NCI-H82 (cell line): ENCODE data around the gene FGF5.
"Not testable (repeated sequence)": the region's sequence is repeated elsewhere in the genome, so short reads cannot be mapped to it uniquely, and the experiment has no call there.

ENCODE experiments used
- DNase-seq: peaks from one replicate; lab custom pipeline; 2025; lab: John Stamatoyannopoulos, UW

The FGF5 gene

DNA sequence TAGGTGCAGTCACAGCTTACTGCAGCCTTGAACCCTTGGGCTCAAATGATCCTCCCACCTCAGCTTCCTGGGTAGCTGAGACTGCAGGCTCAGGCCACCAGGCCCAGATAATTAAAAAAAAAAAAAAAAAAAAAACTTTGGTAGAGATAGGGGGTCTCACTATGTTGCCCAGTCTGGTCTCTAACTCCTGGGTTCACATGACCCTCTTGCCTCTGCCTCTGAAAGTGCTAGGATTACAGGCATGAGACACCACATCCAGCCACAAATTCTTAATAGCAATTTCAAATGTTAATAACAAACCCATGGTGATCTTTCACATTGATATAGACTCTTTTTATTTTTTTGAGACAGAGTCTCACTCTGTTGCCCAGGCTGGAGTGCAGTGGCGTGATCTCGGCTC, 12.3 kb upstream of the FGF5 start:
- no peak for DNase-seq

DNA sequence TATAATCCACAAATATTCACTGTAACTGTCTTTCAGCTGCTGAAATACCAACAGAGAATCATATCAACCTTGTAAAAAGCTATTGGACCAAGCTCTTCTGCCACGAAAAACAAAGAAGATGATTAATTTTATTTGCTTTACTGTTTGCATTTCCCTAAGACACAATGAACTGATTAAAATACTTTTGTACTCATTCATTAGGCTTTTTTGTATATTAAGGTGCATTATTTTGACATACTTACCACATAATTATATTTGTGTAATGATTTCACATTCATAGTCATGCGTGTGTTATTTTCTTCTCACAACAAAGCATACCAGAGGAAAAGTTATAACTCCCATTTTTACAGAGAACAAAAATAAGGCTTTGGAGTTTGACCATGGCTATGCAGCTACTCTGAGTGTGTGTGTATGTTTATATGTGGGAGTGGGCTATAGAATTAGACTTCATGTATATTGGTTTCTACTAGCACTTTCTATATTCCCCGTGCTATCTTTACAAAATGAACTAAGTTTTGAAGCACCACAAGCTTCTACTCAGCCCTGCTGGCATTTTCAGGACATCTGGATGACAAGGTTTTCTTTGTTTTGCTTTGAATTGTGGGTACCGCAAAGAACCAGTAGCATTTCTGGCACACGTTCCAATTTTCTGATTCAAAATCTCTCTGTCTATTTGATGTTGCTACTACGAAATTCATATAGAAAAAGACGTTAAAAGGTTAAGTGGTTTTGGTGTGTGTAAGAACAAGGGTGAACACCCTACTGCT, 11.0 kb upstream of the FGF5 start:
- no peak for DNase-seq

DNA sequence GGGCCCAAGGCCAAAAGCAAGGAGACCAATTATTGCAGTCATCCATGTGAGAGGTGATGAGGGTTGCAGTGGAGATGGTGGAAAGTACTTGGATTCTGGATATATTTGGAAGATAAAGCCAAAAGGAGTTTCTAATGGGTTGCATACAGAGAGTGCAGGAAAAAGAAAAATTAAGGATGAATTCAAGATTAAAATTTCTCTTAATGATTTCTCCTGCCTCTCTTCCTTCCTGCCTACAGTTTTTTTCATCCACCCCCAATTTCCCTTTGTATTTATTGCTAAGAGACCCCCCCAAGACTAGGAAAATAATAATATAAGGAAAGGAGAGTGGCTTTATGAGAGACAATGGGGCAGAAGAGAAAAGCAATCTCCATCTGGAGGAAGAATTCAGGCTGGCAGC, 8.6 kb upstream of the FGF5 start:
- no peak for DNase-seq

DNA sequence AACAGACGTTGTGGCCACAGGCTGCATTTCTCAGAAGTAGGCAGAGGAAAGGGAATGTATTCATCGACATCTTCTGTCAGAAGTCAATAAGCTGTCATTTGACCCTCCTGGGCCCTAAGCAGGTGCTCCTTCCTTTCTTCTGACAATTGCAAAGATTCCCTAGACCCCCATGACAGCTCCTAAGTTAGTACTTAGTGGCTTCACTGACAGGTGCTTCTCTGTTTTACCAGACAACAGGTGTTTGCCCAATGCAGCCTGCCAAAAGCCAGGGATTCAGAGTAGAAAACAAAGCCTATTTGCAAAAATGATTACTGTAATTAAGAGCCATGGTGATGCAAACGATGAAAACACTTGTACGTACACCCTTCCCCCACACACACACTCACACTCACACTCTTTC, 7.5 kb upstream of the FGF5 start:
- DNase-seq = peak; percentile 71

DNA sequence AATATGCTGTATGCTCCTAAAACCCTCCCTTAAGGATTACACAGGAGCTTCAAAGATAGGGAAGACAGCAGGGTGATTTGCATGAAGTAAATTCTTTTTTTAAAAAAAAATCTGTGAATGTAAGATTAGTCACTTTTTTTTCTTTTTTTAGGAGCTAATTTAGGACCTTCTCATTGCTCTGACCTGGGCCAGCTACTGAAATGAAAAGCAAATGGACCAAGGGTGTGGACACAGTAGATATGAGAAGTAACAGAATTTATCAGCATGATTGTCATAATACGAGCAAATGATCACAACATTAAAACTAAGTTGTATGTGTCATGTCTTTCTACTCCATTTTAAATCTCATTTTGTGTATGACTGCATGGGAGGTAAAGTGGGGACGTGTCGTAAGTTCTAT, 6.6 kb upstream of the FGF5 start:
- DNase-seq = no peak

DNA sequence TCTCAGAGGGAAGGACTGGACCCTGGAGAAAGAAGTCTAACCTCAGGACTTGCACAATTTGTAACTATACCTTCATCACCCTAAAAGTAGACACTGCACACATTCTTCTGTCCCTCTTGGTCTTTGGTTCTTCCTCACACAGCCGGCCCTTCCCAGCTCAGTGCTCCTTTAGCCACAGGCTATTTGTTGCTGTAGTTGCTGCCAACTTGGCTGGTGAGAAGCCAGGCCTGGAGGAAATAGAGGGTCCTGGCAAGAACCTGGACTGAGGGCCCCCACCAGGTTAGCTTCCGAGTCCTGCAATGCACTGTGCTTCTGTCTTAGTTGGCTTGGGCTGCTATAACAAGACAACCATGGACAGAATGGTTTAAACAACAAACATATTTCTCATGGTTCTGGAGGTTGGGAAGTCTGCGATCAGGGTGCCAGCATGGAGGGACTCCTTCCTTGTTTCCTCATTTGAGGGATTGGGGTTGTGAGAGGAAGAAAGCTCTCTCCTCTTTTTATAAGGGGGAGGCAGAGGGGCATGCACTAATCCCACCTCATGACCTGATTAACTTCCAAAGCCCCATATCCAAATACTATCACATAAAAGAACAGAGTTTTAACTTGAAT, 4.4 kb upstream of the FGF5 start:
- no peak for DNase-seq

DNA sequence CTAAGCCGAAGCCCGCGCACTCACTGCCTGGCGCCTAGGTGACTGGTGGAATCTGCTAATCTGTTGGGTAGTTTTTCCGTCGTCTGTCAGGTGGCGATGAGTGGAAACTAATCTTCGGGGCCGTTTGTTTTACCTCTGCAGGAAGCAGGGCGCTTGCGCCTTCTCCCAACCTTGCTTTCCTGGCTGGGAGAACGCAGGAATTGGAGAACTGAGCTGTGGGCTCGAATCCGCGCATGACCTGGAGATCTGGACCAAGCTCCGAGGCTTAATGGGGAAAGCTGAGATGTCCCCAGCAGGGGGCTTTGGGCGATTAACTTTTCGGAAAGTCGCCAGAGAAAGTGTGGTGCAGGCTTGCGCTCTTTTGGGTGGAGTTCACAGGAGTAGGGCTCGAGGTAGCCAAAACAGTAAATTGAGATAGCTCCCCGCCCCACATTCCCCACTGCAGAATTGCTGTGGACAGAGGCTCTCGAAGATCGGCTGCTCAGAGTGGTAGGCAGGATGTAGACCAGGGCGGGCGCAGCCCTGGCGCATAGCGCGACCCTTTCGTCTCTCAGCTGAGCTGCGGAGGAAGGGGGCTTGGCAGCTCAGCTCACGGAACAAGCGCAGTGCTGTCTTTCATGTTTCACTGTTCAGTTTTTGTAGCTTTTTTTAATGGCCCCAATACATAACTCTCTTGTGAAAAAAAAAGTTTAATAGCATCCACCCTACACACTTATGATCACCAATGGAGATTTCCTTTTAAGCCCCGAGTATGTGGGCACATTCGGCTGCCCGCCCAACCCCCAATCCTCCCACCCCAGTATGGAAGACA, 2.7 kb upstream of the FGF5 start:
- DNase-seq = no peak

DNA sequence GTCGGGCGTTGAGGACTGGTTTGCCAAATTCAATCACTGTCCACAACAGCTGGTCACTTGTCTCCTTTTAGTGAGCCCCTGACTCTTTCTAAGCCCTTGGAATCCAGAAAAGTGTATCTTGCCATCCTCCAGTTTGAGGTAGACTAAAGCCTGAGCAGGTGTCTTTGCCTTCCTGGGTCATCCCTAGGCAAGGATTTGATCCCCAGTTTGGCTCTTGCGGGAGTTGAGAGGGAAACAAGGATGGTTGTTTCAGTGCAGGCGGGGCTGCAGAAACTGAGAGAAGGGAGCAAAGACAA, 2.2 kb upstream of the FGF5 start:
- no peak for DNase-seq

DNA sequence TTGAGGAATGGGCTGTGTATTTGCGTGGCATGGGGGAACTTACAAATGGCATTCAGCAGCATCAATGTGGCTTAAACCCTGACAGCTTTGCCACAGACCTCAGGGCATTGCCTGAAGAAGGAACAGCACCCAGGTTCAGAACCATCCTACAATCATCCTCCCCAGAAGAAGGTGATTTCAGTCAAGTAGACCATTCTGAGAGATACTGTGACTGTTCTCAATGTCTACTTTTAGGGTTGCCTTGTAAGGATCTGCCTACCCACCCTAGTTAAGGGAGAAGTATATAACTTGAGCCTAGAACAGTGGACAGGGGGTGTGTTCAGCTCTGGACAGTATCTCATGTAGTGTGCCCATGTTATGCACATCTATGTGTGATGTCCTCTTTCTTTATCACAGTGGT, 1.6 kb upstream of the FGF5 start:
- no peak for DNase-seq

DNA sequence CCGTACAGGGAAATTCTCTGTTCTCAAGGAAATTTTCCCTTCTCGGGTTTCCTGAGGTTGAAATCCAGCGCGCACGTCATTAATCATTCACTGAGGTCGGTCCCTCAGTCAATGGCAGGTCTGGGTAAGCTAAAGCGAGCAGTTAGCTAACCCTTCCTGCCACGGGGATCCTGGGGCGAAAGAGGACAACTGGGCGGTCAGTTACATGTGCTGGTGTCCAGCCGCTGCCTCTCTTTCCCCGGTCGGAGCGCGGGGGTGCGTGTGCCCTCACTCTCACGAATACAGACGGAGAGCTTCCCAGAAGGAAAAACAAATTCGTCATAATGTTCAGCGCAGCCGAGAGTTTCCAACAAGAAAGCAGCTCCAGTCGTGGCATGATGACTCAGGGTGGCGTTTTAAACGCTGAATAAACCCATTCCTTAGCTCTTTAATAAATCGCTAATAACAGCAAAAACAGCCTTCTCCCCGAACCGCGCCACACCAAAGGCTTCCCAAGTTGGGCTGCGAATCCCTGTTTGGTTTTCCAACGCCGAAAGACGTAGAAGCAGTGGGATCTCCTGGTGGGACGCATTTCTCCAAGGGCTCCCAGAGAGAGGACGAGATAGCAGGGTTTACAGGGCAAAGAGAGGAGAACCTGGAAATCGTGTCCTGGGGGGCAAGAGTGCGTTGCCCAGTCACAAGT, 752 bp upstream of the FGF5 start:
- peak; percentile 52 for DNase-seq

DNA sequence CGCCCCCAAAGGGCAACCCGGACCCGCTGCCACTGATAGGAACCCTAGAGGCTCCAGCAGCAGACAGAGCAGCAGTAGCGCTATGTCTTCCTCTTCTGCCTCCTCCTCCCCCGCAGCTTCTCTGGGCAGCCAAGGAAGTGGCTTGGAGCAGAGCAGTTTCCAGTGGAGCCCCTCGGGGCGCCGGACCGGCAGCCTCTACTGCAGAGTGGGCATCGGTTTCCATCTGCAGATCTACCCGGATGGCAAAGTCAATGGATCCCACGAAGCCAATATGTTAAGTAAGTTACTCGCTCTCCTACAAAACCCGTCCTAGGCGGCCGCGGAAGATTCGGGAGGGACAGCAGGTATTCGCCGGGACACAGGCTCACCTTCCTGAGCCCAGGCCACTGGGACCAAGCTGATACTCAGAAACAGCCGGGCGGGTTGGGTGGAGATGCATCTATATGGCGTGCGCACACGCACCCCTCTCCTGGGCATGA, 477 bp downstream of the FGF5 start:
- DNase-seq = peak; percentile 46

DNA sequence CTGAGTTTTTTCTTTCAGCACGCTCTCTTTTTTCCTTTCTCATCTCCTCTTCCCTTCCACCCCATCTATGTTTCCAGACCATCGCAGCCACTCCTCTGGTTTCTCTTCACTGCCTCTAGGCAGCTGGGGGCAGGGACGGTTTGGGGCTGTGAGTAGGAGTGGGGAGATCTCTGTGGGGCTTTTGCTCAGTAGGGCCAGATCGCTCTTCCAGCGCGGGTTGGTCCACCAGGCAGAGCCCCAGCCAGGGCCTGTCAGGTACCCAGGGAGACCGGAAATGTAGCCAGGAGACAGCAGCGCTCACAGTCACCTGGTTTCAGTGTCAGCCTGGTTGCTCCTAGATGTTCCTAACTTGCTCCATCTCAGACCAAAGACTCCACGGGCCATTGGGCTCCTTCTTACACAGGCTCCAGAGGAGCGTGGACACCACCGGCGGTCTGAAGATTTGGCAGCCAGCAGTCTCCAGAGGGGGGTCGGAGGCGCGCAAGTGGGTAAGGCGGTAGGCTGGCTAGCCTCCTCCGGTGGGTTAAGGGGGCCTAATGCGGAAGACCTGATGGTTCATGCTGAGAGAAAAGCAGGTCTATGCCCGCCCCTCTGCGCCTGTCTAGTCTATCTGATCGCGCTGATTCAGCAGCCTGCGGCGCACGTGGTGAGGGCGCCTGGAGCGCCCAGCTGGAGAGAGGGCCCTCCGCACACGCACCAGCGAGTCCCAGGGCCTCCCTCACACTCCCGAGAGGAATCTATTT, 1.8 kb downstream of the FGF5 start:
- DNase-seq = no peak

DNA sequence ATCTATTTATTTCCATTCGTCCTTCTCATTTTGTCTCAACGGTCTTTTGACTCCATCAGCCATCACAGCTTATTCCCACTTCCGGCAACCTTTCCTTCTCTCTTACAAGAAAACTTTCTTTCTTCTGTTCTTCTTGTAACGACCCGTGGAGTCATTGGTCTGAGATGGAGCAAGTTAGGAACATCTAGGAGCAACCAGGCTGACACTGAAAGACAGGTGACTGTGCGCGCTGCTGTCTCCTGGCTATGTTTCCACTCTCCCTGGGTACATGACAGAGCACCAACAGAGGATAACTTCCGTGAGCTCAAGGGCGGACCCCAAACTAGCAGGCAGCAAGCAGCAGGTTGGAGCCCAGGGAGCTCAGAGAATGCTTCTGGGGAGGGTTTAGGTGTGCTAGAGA, 2.5 kb downstream of the FGF5 start:
- no peak for DNase-seq

DNA sequence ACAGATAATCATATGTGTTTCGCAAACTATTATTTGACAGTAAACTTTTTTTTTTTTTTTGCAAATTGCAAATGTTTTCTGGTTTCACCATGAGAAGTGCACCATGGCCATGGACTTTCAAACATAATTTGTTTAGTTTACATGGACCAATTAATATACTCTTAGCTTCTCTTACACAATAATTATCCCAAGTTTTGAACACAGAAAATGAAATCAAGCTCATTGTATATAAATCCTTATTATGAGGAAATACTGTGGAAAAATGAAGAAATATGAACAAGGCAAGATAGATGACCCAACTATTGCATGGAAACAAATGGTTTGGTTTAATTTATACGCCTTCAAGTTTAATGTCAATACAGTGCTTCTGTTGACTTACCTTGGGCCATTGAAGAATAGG, 3.9 kb downstream of the FGF5 start:
- no peak for DNase-seq

DNA sequence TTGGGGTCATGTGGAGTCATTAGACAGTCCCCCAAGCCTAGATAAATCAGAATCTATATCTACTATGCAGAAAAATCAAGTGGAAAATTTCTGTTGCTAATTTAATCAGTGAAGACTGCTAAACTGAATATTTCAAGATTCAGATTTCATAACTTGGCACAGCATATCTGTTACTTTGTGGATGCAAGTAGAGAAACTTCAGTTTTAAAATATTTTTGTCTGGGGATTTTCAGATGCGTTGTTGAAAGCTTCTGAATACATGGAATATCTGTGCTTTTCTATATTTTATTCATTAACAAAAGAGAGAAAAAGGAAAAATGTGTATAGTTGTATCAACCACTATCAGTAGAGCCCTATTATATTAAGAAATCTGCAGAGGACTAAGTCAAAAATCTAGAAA, 4.4 kb downstream of the FGF5 start:
- no peak for DNase-seq

DNA sequence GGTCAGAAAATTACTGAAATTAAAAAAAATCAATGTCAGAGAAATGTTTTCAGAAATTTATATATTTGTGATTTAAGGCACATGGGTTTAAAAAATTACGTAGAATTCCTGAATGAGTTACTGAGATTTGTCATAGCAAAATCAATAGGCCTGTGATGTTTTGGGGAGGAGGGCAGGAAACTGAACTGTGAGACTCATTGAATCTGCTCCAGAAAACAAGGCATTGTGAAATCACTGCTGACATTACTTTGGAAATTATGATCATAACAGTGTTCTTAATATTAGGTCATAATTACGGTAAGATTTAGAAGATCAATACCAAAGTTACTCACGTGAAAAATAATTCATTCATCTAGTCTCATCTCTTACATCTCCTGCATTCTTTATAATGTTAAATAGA, 5.3 kb downstream of the FGF5 start:
- DNase-seq = no peak

DNA sequence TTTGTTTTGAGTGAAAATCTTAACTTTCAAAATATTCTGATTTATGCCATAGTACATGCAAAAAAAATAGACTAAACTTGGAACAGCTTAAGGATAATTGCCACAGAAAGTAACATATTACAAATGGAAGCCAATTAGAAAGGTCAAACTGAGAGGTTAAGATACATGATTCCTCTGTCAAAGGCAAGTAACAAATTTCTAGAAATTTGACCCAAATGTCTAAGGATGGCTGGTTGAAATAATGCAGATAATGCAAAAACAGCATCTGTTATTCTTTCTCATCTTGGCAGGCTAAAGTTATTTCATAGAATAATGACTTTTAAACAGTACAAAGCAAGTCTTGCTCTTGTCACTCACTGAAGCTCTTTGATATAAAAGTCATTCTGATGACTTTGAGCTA, 10.5 kb downstream of the FGF5 start:
- DNase-seq = no peak

DNA sequence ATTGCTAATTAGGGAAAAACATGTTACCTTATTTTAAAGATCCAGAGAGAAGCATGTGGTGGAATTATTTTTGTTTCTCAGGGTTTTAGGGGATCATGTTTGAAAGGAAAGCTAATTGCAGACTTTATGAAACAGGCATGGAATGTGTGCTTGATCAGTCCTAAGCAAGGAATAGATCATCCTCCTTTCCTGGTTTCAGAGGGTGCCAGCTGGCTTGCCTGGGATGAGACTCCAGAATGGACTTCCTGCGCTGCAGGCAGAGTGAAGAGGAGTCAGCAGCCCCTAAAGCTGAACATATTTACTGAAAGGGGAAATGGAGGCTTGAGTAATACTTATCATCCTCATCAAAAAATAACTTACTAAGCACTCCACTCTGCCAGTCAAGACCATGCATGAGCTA, 13.3 kb downstream of the FGF5 start:
- no peak for DNase-seq

DNA sequence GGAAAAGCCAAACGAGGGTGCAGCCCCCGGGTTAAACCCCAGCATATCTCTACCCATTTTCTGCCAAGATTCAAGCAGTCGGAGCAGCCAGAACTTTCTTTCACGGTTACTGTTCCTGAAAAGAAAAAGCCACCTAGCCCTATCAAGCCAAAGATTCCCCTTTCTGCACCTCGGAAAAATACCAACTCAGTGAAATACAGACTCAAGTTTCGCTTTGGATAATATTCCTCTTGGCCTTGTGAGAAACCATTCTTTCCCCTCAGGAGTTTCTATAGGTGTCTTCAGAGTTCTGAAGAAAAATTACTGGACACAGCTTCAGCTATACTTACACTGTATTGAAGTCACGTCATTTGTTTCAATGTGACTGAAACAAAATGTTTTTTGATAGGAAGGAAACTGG, 20.0 kb downstream of the FGF5 start:
- DNase-seq = no peak

DNA sequence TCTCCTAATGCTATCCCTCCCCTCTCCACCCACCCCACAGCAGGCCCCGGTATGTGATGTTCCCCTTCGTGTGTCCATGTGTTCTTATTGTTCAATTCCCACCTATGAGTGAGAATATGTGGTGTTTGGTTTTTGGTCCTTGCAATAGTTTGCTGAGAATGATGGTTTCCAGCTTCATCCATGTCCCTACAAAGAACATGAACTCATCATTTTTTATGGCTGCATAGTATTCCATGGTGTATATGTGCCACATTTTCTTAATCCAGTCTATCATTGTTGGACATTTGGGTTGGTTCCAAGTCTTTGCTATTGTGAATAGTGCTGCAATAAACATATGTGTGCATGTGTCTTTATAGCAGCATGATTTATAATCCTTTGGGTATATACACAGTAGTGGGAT, 24.2 kb downstream of the FGF5 start:
- not testable (repeated sequence) for DNase-seq

DNA sequence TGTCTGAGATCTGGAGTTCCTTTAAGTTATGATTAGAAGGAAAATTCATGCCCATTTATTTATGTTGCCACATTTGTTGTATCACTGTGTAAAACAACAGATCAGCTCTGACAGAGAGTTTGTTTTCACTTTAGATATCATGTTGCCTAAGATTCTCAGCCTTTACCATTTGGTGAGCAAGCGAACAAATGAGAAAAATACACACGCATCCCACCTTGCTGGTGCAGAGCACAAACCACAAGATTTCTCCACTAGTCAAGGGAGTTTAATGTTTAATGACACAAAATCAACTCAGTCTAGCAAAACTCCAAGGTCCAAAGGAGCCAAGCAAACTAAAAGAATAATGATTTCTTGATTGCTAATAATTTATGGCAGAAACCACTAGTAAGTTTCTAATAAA, 27.7 kb downstream of the FGF5 start:
- DNase-seq = no peak

DNA sequence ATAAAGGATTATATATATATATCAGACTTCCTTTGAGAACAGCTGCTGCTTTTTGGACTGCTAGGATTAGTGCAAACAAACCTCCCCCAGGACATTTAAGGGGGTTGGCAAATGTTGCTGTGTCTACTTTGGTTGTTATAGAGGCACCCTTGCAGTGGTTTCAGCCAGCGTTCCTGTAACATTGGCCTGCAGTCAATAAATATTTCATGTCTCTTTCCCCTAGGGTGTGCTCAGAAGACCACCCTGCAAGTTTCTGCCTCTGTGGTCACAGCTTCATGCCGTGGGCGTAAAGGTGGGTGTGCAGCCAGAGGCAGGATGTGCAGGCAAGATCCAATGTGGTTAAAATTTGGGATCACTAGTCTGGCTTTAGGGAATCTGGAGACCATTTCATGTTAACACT, 28.9 kb downstream of the FGF5 start:
- peak; percentile 14 for DNase-seq
